Trophoblast cell (in vitro differentiated cells and primary cell): Measurements from ENCODE around the gene CD300H.

Source experiments
- DNase-seq, 2 donors: peaks; one replicate each; pipeline ENCODE4 v3.0.0-alpha.2; 2016
- H2AFZ ChIP-seq: 2 replicates; pipeline ENCODE4 v1.6.1; 2013; ENCODE audit warnings: low read length, moderate library complexity, mild to moderate bottlenecking; ENCODE audit not compliant: insufficient read depth, poor library complexity
- H2AK5ac ChIP-seq: 2 replicates; pipeline ENCODE4 v1.6.1; 2013; ENCODE audit warnings: mild to moderate bottlenecking, low read length
- H2BK120ac ChIP-seq: 2 replicates; pipeline ENCODE4 v1.6.1; 2013; ENCODE audit warnings: low read length, mild to moderate bottlenecking, moderate library complexity; ENCODE audit not compliant: insufficient read depth, poor library complexity
- H2BK12ac ChIP-seq: 2 replicates; pipeline ENCODE4 v1.6.1; 2013; ENCODE audit warnings: mild to moderate bottlenecking, low read length, moderate library complexity
- H2BK5ac ChIP-seq: 2 replicates; pipeline ENCODE4 v1.6.1; 2013; ENCODE audit warnings: low read length, low read depth, moderate library complexity, mild to moderate bottlenecking; ENCODE audit not compliant: poor library complexity
- H3K14ac ChIP-seq: 2 replicates; pipeline ENCODE4 v1.6.1; 2013; ENCODE audit warnings: mild to moderate bottlenecking, low read length
- H3K18ac ChIP-seq: 2 replicates; pipeline ENCODE4 v1.6.1; 2013; ENCODE audit warnings: mild to moderate bottlenecking, low read length
- H3K23ac ChIP-seq: 2 replicates; pipeline ENCODE4 v1.6.1; 2013; ENCODE audit warnings: low read length
- H3K27ac ChIP-seq: 2 replicates; pipeline ENCODE4 v1.5.1; 2013; ENCODE audit warnings: low read depth, mild to moderate bottlenecking, inconsistent platforms, low read length, moderate library complexity
- H3K27me3 ChIP-seq: 2 replicates; pipeline ENCODE4 v1.6.1; 2013; ENCODE audit warnings: inconsistent platforms, mild to moderate bottlenecking, low read length, moderate library complexity; ENCODE audit not compliant: insufficient read depth
- H3K36me3 ChIP-seq, 2 experiments: 1 replicate in 1 of 2; 2 replicates in 1 of 2; pipeline ENCODE4 v1.6.1; 2013; ENCODE audit warnings: low read length in 2 of 2, mild to moderate bottlenecking in 2 of 2, moderate library complexity in 1 of 2; ENCODE audit not compliant: insufficient read depth in 2 of 2, control insufficient read depth in 1 of 2
- H3K4ac ChIP-seq: 2 replicates; pipeline ENCODE4 v1.6.1; 2013; ENCODE audit warnings: low read depth, mild to moderate bottlenecking, low read length, moderate library complexity
- H3K4me1 ChIP-seq, 2 experiments: 1 replicate in 1 of 2; 2 replicates in 1 of 2; pipeline ENCODE4 v1.6.1; 2013; ENCODE audit warnings: low read length in 2 of 2, mild to moderate bottlenecking in 2 of 2, moderate library complexity in 1 of 2; ENCODE audit not compliant: insufficient read depth in 2 of 2, control insufficient read depth in 1 of 2
- H3K4me2 ChIP-seq: 2 replicates; pipeline ENCODE4 v1.6.1; 2013; ENCODE audit warnings: inconsistent platforms, mild to moderate bottlenecking, low read length, moderate library complexity
- H3K4me3 ChIP-seq: 2 replicates; pipeline ENCODE4 v1.5.1; 2013; ENCODE audit warnings: mild to moderate bottlenecking, low read depth, low read length, inconsistent platforms
- H3K79me1 ChIP-seq: one replicate; pipeline ENCODE4 v1.6.1; 2013; ENCODE audit warnings: low read length
- H3K79me2 ChIP-seq: 2 replicates; pipeline ENCODE4 v1.6.1; 2013; ENCODE audit warnings: low read length, mild to moderate bottlenecking; ENCODE audit not compliant: control insufficient read depth, insufficient read depth, poor library complexity
- H3K9ac ChIP-seq: 2 replicates; pipeline ENCODE4 v1.6.1; 2013; ENCODE audit warnings: mild to moderate bottlenecking, low read length
- H3K9me3 ChIP-seq: 2 replicates; pipeline ENCODE4 v1.6.1; 2013; ENCODE audit warnings: low read depth, mild to moderate bottlenecking, control low read depth, inconsistent platforms, low read length; ENCODE audit not compliant: insufficient read depth
- H4K12ac ChIP-seq: 2 replicates; pipeline ENCODE4 v1.6.1; 2013; ENCODE audit warnings: low read depth, mild to moderate bottlenecking, low read length, moderate library complexity
- H4K8ac ChIP-seq: 2 replicates; pipeline ENCODE4 v1.6.1; 2013; ENCODE audit warnings: low read depth, mild to moderate bottlenecking, low read length, moderate library complexity
- H4K91ac ChIP-seq: one replicate; pipeline ENCODE4 v1.6.1; 2013; ENCODE audit warnings: low read depth, mild to moderate bottlenecking, low read length, moderate library complexity
- WGBS: extraction: QIAGEN DNeasy Blood & Tissue Kit; methylation state at CpG from one replicate; pipeline ENCODE4 v1.1.7; 2013; ENCODE audit warnings: missing lambda C conversion rate; ENCODE audit not compliant: insufficient read length, insufficient coverage; ENCODE audit errors: extremely low coverage; 5-methylcytosine and 5-hydroxymethylcytosine counted together

Gene CD300H

DNA sequence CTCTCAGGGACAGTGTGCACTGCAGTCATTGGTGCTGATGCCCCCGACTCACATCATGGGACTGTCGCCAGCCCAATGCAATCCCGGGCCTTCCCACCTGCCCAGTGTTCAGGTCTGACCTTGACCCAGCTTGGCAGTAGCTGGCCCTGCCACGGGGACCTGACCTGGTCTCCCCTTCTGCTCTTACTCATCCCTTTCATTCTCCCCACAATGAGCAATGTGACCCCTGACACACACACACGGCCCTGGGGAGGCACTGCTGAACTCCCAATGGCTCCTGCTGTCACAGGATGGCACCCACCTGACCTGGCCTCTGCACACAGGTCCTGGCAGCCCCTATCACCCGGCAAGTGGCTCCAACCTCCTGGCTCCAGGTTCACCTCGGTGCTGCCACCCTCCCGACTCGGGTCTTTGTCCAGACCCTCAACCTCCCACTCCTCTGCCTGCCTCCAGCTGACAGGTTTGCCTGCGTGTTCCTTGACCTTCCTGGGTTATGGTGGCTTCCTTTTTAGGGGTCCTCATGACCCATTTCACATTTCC lies 28.0 kb downstream of the CD300H start:
- Histone ChIP-seq H3K27me3 (no peaks in the 10 kb centered on the region), H3K4me2 (no peak overlapping the region), H3K79me2 (no peaks in the 10 kb centered on the region), H3K4me3 (no peak overlapping the region), H3K14ac (no peak overlapping the region), H3K36me3 (no peaks in the 10 kb centered on the region), H4K8ac (no peak overlapping the region), H2BK120ac (no peak overlapping the region), H3K4ac (no peak overlapping the region), H2BK5ac (no peak overlapping the region), H2AK5ac (no peak overlapping the region), H2AFZ (no peak overlapping the region), H4K12ac (no peak overlapping the region), H3K79me1 (no peaks in the 10 kb centered on the region), H3K9ac (no peak overlapping the region), H3K23ac (no peak overlapping the region), H3K9me3 (no peaks in the 10 kb centered on the region), H4K91ac (no peak overlapping the region), H3K18ac (no peak overlapping the region), H2BK12ac (no peak overlapping the region), H3K27ac (no peak overlapping the region), H3K4me1 (no peaks in the 10 kb centered on the region)
- DNase-seq = no peak
- no CpG with 5 or more reads among the region's 10 CpGs for WGBS

DNA sequence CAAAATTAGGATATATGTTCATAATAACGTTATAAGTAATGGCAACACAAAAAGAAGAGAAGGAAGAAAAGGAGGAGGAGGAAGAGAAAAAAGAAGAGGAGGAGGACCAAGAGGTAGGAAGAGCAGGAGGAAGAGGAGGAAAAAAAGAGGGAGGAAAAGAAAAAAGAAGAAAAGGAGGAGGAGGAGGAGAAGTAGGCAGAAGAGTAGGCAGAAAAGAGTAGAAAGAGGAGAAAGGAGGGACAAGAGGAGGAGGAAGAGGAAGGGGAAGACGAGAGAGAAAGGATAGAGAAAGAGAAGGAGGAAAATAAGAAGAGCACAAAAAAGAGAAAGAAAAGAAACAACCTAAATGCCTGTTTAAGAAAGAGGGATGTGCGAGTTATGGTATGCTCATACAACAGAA lies 30.4 kb downstream of the CD300H start:
- H3K9me3 ChIP-seq = no peaks in the 10 kb centered on the region
- no peak overlapping the region for H4K91ac ChIP-seq
- WGBS = no CpG with 5 or more reads among the region's 3 CpGs
- no peak overlapping the region for H2AK5ac ChIP-seq
- H3K14ac ChIP-seq = no peak overlapping the region
- no peaks in the 10 kb centered on the region for H3K4me1 ChIP-seq
- H3K79me2 ChIP-seq = no peaks in the 10 kb centered on the region
- no peak overlapping the region for H3K4me3 ChIP-seq
- no peak overlapping the region for H2BK12ac ChIP-seq
- H4K8ac ChIP-seq = no peak overlapping the region
- no peak for DNase-seq
- no peak overlapping the region for H2AFZ ChIP-seq
- no peak overlapping the region for H3K18ac ChIP-seq
- no peak overlapping the region for H3K4me2 ChIP-seq
- H4K12ac ChIP-seq = no peak overlapping the region
- H3K27me3 ChIP-seq = no peaks in the 10 kb centered on the region
- H3K9ac ChIP-seq = no peak overlapping the region
- H3K27ac ChIP-seq = no peak overlapping the region
- H3K79me1 ChIP-seq = no peaks in the 10 kb centered on the region
- no peak overlapping the region for H3K23ac ChIP-seq
- no peak overlapping the region for H3K4ac ChIP-seq
- no peak overlapping the region for H2BK120ac ChIP-seq
- H3K36me3 ChIP-seq = no peaks in the 10 kb centered on the region
- H2BK5ac ChIP-seq = no peak overlapping the region

DNA sequence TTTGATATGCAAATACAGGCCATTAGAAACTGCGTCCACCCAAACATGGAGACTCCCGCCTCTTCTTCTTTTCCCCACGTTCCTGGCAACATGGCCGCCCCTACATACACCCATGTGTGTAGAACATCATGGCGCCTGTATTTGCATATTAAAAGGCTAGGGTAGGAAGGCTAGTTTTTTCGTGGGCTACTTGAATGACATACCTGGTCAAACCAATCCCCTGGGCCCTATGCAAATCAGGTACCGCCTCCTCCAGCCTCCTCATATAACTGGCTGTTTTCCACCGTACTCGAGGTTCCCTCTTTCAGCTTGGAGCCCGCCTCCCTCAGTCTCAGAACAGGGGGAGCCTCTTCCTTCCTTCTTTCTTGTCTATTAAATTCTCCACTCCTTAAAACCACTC lies 35.2 kb downstream of the CD300H start:
- H3K4me3 ChIP-seq = no peak overlapping the region
- no peak overlapping the region for H4K12ac ChIP-seq
- H3K27ac ChIP-seq = no peak overlapping the region
- no peak overlapping the region for H3K18ac ChIP-seq
- whole genome bisulfite sequencing = no CpG with 5 or more reads among the region's 10 CpGs
- no peak overlapping the region for H2BK12ac ChIP-seq
- no peaks in the 10 kb centered on the region for H3K9me3 ChIP-seq
- H4K91ac ChIP-seq = no peak overlapping the region
- no peak overlapping the region for H4K8ac ChIP-seq
- H3K4me2 ChIP-seq = no peak overlapping the region
- H3K23ac ChIP-seq = no peak overlapping the region
- H3K4ac ChIP-seq = no peak overlapping the region
- H3K79me1 ChIP-seq = no peaks in the 10 kb centered on the region
- peak in 1 of 2 donors; percentile 43 for DNase-seq
- H3K4me1 ChIP-seq = no peaks in the 10 kb centered on the region
- no peaks in the 10 kb centered on the region for H3K36me3 ChIP-seq
- H2AFZ ChIP-seq = no peak overlapping the region
- H3K14ac ChIP-seq = no peak overlapping the region
- no peaks in the 10 kb centered on the region for H3K79me2 ChIP-seq
- H3K9ac ChIP-seq = no peak overlapping the region
- no peak overlapping the region for H2AK5ac ChIP-seq
- H2BK5ac ChIP-seq = no peak overlapping the region
- H2BK120ac ChIP-seq = no peak overlapping the region
- H3K27me3 ChIP-seq = no peaks in the 10 kb centered on the region

DNA sequence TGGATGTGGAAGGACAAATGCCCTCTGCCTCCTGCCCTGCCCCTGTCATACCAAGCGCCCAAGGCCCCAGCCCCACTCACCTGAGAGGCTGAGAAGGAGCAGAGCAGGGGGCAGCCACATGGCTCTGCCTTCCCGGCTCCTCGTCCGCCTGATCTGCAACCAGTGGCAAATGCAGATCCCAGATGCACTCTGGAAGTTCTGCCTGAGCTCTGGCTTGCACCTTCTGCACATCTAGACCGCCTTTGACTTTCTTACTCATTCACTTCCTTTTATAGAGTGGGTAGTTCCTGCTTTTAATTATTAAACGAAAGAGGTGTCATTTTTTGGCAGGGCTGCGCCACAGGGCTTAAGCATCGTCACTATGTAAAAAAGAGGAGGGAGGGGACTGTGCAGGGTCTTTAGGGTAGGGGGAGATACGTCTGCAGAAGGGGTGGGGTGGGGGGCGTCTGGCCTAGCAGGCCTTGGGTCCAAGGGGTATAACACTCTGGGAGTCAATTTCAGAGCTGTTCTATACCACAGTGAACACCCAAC lies 36.0 kb downstream of the CD300H start, which contains the start of gene CD300LB:
Gene CD300LB, minus strand, starts transcription at position 245 of the 531 bp plus-strand sequence. Its CDS starts 125 bp downstream, at position 120.
- WGBS = no CpG with 5 or more reads among the region's 10 CpGs
- H3K27me3 ChIP-seq = no peaks in the 10 kb centered on the region
- no peak within 1 kb of the TSS for H3K4me3 ChIP-seq
- no peak for DNase-seq
- no peak within 1 kb of the TSS for H4K8ac ChIP-seq
- H3K9ac ChIP-seq = no peak within 1 kb of the TSS
- H3K4me2 ChIP-seq = no peak within 1 kb of the TSS
- H2AK5ac ChIP-seq = no peak within 1 kb of the TSS
- H3K9me3 ChIP-seq = no peaks in the 10 kb centered on the region
- H4K91ac ChIP-seq = no peak within 1 kb of the TSS
- H3K14ac ChIP-seq = no peak within 1 kb of the TSS
- H2BK12ac ChIP-seq = no peak within 1 kb of the TSS
- no peak within 1 kb of the TSS for H4K12ac ChIP-seq
- no peaks in the 10 kb centered on the region for H3K4me1 ChIP-seq
- no peak within 1 kb of the TSS for H3K23ac ChIP-seq
- no peak within 1 kb of the TSS for H3K18ac ChIP-seq
- no peak within 1 kb of the TSS for H3K4ac ChIP-seq
- no peak within 1 kb of the TSS for H2BK5ac ChIP-seq
- no peak within 1 kb of the TSS for H2AFZ ChIP-seq
- H3K36me3 ChIP-seq = no peaks in the 10 kb centered on the region
- no peak within 1 kb of the TSS for H2BK120ac ChIP-seq
- no peaks in the 10 kb centered on the region for H3K79me1 ChIP-seq
- H3K27ac ChIP-seq = no peak within 1 kb of the TSS
- no peaks in the 10 kb centered on the region for H3K79me2 ChIP-seq
